ENCODE data around the gene SRF. TPM values are rescaled to one million over a fixed set of nuclear protein-coding genes. Genes with fewer than 3 reads are reported as not detected.

Gene SRF
- total RNA-seq, 1 experiment from 2014 or later: 32.1 TPM

DNA sequence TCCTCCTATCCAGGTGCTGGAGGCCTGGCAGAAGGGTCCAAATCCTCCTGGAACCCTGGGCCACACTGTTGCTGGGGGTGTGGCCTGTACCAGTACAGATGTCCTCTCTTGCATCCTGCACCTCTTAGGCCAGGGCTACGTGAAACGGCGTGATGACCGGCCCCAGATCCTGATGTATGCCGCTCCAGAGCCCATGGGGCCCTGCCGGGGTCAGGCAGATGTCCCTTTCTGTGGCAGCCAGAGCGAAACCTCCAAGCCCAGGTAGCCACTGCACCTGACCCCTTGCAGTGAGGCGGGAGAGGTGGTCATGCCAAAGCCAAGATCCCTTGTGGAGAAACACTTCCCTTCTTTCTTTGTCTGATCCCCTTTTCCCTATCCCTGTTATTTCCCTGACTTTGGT lies 44.0 kb downstream of the SRF start:
- Mint-ChIP-seq H3K4me3 (ENCODE audit: unreplicated experiment) (no peak overlapping the region), H3K36me3 (ENCODE audit: insufficient read depth, unreplicated experiment) (peaks cover 41% of the 10 kb centered on the region), H3K4me1 (ENCODE audit: insufficient read depth, unreplicated experiment) (no peaks in the 10 kb centered on the region), H3K27me3 (ENCODE audit: insufficient read depth, unreplicated experiment) (no peaks in the 10 kb centered on the region), H3K9me3 (ENCODE audit: unreplicated experiment) (no peaks in the 10 kb centered on the region), H3K27ac (ENCODE audit: low read depth, unreplicated experiment) (no peak overlapping the region)
- CTCF ChIA-PET: no interaction called here
- TF ChIP-seq, protein P1, sequence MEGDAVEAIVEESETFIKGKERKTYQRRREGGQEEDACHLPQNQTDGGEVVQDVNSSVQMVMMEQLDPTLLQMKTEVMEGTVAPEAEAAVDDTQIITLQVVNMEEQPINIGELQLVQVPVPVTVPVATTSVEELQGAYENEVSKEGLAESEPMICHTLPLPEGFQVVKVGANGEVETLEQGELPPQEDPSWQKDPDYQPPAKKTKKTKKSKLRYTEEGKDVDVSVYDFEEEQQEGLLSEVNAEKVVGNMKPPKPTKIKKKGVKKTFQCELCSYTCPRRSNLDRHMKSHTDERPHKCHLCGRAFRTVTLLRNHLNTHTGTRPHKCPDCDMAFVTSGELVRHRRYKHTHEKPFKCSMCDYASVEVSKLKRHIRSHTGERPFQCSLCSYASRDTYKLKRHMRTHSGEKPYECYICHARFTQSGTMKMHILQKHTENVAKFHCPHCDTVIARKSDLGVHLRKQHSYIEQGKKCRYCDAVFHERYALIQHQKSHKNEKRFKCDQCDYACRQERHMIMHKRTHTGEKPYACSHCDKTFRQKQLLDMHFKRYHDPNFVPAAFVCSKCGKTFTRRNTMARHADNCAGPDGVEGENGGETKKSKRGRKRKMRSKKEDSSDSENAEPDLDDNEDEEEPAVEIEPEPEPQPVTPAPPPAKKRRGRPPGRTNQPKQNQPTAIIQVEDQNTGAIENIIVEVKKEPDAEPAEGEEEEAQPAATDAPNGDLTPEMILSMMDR (IDR thresholded peaks at IDR 0.05; ENCODE audit: unreplicated experiment): no peak
- no TSS peak for BruUV-seq (replicated peaks)
- intact Hi-C loops (cut with micrococcal nuclease): no loop called here
- DNase-seq (ENCODE audit: unreplicated experiment): no peak
- POLR2A ChIA-PET: no interaction called here

DNA sequence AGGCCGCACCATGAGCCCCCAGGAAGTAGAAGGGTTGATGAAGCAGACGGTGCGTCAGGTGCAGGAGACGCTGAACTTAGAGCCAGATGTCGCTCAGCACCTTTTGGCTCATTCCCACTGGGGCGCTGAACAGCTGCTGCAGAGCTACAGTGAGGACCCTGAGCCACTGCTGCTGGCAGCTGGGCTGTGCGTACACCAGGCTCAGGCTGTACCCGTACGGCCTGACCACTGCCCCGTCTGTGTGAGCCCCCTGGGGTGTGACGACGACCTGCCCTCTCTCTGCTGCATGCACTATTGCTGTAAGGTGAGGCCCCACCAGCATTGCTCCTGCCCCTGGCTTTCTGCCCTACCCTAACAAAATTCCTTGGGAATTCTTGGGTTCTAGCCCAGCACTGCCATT lies 45.1 kb downstream of the SRF start:
- TF ChIP-seq, protein P1 (IDR thresholded peaks at IDR 0.05; ENCODE audit: unreplicated experiment): no peak
- Mint-ChIP-seq H3K27me3 (ENCODE audit: insufficient read depth, unreplicated experiment) (no peaks in the 10 kb centered on the region), H3K36me3 (ENCODE audit: insufficient read depth, unreplicated experiment) (peaks cover 40% of the 10 kb centered on the region), H3K9me3 (ENCODE audit: unreplicated experiment) (no peaks in the 10 kb centered on the region), H3K27ac (ENCODE audit: low read depth, unreplicated experiment) (no peak overlapping the region), H3K4me3 (ENCODE audit: unreplicated experiment) (no peak overlapping the region), H3K4me1 (ENCODE audit: insufficient read depth, unreplicated experiment) (peaks cover 4% of the 10 kb centered on the region)
- no peak for DNase-seq (ENCODE audit: unreplicated experiment)
- BruUV-seq (replicated peaks): no TSS peak
- intact Hi-C loops (cut with micrococcal nuclease): no loop called here
- ChIA-PET CTCF (no interaction called here), POLR2A (no interaction called here)

DNA sequence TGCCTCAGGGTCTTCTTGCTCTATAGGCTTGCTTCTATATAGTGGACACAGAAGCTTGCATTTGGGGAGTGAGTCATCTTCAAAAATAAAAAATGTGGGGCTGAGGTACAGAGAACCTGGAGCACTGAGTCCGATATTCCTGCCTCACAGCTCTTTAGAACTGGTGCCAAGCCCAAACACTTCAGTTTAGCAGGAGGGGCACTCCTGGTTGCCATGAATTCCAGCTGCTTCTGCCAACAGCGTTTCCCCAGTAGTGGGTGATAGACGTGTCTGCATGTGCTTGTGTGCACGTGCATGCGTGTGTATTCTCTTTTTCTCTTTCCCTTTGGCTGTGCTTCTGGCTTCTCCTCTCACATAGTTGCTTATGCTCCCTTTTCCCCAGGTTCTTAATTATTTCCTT lies 46.3 kb downstream of the SRF start:
- no peak overlapping the region for H3K4me3 Mint-ChIP-seq (ENCODE audit: unreplicated experiment)
- H3K27ac Mint-ChIP-seq (ENCODE audit: low read depth, unreplicated experiment): no peak overlapping the region
- no TSS peak for BruUV-seq (replicated peaks)
- H3K9me3 Mint-ChIP-seq (ENCODE audit: unreplicated experiment): no peaks in the 10 kb centered on the region
- peaks cover 47% of the 10 kb centered on the region for H3K36me3 Mint-ChIP-seq (ENCODE audit: insufficient read depth, unreplicated experiment)
- H3K4me1 Mint-ChIP-seq (ENCODE audit: insufficient read depth, unreplicated experiment): peaks cover 12% of the 10 kb centered on the region
- TF ChIP-seq, protein P1 (IDR thresholded peaks at IDR 0.05; ENCODE audit: unreplicated experiment): no peak
- POLR2A ChIA-PET: interaction anchor here (1.3 kb wide), 1 partner anchor 11 kb away, joined by 6 read pairs; no protein-coding TSS in a partner anchor
- intact Hi-C loops (cut with micrococcal nuclease): no loop called here
- CTCF ChIA-PET: interaction anchor here (0.8 to 1.4 kb wide), 4 partner anchors 11 to 91 kb away, joined by 3 to 4 read pairs (median 4); partner anchors contain the start of genes CRIP3 and DNPH1
- no peak for DNase-seq (ENCODE audit: unreplicated experiment)
- no peaks in the 10 kb centered on the region for H3K27me3 Mint-ChIP-seq (ENCODE audit: insufficient read depth, unreplicated experiment)

DNA sequence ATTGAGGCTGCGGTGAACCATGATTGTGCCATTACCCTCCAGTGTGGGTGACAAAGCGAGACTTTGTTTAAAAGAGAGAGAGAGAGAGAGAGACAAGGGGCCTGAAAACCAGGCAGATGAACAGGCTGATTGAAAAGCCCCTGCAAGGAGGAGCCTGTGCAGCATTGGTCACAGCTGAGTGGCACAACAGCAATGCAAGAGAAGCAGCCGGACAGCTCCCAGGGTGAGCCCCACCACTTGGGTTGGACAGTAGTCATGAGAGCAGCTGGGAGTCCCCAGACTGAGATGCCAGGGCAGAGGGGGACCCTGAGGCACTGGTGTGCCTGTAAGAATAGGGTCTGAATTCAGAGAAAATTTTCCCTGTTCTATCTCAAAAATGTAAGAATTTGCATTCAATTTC lies 48.0 kb downstream of the SRF start:
- DNase-seq (ENCODE audit: unreplicated experiment): no peak
- H3K4me1 Mint-ChIP-seq (ENCODE audit: insufficient read depth, unreplicated experiment): peaks cover 18% of the 10 kb centered on the region
- peaks cover 47% of the 10 kb centered on the region for H3K36me3 Mint-ChIP-seq (ENCODE audit: insufficient read depth, unreplicated experiment)
- TF ChIP-seq, protein P1 (IDR thresholded peaks at IDR 0.05; ENCODE audit: unreplicated experiment): no peak
- H3K9me3 Mint-ChIP-seq (ENCODE audit: unreplicated experiment): no peaks in the 10 kb centered on the region
- H3K4me3 Mint-ChIP-seq (ENCODE audit: unreplicated experiment): no peak overlapping the region
- BruUV-seq (replicated peaks): no TSS peak
- ChIA-PET CTCF (interaction anchor here (0.5 to 1.8 kb wide), 4 partner anchors 10 to 127 kb away, joined by 3 to 4 read pairs (median 4); partner anchors contain the start of gene CRIP3), POLR2A (interaction anchor here (0.8 kb wide), 1 partner anchor 8 kb away, joined by 3 read pairs; no protein-coding TSS in a partner anchor)
- H3K27me3 Mint-ChIP-seq (ENCODE audit: insufficient read depth, unreplicated experiment): no peaks in the 10 kb centered on the region
- no peak overlapping the region for H3K27ac Mint-ChIP-seq (ENCODE audit: low read depth, unreplicated experiment)
- intact Hi-C loops (cut with micrococcal nuclease): no loop called here
